Left ventricle myocardium inferior (tissue), 1 donor: ENCODE results near the gene ST6GALNAC3. TPM values are rescaled to one million over a fixed set of nuclear protein-coding genes. Genes with fewer than 3 reads are reported as not detected.
"Not testable (repeated sequence)": the region's sequence is repeated elsewhere in the genome, so short reads cannot be mapped to it uniquely, and the experiment has no call there.

ENCODE experiments used
- DNase-seq: peaks from one replicate; pipeline ENCODE4 v3.0.0-alpha.2; 2020
- H3K27ac ChIP-seq: fragments of 200-600 bp; replicated peaks from 2 replicates; pipeline ENCODE4 v1.8.0; 2021
- H3K27me3 ChIP-seq: fragments of 200-600 bp; 2 replicates; pipeline ENCODE4 v1.8.0; 2021; ENCODE audit warnings: low read depth
- H3K36me3 ChIP-seq: fragments of 200-600 bp; 2 replicates; pipeline ENCODE4 v1.8.0; 2021
- H3K4me1 ChIP-seq: fragments of 200-600 bp; 2 replicates; pipeline ENCODE4 v1.8.0; 2021
- H3K4me3 ChIP-seq: fragments of 200-600 bp; 2 replicates; pipeline ENCODE4 v1.8.0; 2021; ENCODE audit warnings: mild to moderate bottlenecking, moderate library complexity
- H3K9me3 ChIP-seq: fragments of 200-600 bp; replicated peaks from 2 replicates; pipeline ENCODE4 v1.8.0; 2021
- intact Hi-C: fragments of 100-400 bp; cut with micrococcal nuclease; formaldehyde crosslinking; loops from one replicate; pipeline ENCODE4 v1.11.0; 2022
- total RNA-seq: library from RNA; stranded (reverse); fragmentation: NEBNext Ultra II Directional; extraction: Animal tissue kit (Norgen Biotek cat#: 25700); gene quantifications from one replicate; pipeline ENCODE4 v1.2.1, GENCODE V29; 2021
- TF ChIP-seq, protein P1 (sequence below): fragments of 200-600 bp; IDR thresholded peaks from 2 replicates; pipeline ENCODE4 v1.8.0; 2021; ENCODE audit warnings: antibody characterized with exemption, mild to moderate bottlenecking, borderline replicate concordance
- donor health status: DM: no; HTN: yes; CAD: no; lungs with severe emphysema.

The ST6GALNAC3 gene
- total RNA-seq, 1 donor from 2014 or later = 4.5 TPM

DNA sequence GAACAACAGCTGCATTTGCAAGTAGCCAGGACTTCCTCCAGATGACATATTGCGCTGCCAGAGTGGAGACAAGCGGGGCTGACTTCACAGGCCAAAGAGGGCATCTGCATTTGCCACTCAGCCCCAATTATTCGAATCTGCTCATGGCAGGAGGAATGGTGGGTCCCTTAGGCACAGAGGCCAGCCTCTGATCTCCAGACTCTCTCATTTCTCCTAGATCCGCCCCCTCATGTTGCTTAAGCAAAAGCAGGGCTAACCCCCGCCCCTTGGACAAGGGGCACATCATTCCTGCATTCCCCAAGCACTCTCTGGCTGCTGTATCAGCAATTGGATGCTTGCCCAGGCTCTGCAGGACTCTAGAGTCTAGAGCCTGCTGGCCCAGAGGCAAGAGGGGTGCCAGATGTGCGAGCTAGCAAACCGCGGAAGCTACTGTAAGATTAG is 262.4 kb downstream of the ST6GALNAC3 start:
- TF ChIP-seq, protein P1, sequence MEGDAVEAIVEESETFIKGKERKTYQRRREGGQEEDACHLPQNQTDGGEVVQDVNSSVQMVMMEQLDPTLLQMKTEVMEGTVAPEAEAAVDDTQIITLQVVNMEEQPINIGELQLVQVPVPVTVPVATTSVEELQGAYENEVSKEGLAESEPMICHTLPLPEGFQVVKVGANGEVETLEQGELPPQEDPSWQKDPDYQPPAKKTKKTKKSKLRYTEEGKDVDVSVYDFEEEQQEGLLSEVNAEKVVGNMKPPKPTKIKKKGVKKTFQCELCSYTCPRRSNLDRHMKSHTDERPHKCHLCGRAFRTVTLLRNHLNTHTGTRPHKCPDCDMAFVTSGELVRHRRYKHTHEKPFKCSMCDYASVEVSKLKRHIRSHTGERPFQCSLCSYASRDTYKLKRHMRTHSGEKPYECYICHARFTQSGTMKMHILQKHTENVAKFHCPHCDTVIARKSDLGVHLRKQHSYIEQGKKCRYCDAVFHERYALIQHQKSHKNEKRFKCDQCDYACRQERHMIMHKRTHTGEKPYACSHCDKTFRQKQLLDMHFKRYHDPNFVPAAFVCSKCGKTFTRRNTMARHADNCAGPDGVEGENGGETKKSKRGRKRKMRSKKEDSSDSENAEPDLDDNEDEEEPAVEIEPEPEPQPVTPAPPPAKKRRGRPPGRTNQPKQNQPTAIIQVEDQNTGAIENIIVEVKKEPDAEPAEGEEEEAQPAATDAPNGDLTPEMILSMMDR = no peak
- intact Hi-C loops = loop anchor here (10.0 kb wide), 1 partner anchor 798 kb away; no protein-coding TSS in a partner anchor

DNA sequence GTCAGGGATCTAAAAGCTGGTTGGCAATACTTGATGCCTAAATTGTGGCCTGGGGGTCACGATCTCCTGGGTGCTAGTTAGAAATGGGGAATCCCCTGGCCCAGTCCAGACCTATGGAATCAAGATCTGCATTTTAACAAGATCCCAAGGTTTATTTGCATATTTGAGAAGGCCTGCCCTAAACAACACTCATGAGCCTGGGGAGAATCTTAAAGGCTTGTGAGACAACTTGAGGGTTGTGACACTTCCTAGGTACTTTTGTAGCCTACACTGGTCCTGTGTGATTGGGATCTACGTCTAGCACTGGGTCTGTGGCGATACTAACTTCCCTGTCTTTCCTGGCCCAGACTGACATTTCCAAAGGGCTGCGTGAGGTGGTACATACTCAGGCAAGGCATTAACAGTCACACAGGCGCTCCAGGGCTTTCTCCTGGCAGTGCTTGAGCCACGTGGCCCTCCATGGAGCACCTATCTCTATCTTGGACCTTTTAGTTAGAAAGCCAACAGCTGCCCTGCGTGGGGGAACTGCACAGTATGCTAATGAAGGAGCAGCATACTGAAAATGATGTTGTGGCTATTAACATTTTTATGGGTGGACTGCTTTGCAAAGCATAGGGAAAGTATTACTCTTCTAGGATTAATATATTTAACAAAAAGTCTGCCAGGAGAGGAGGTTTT is 263.1 kb downstream of the ST6GALNAC3 start:
- no peaks in the 10 kb centered on the region for H3K36me3 ChIP-seq
- H3K4me1 ChIP-seq = peaks cover 16% of the 10 kb centered on the region
- TF ChIP-seq, protein P1 = no peak
- intact Hi-C loops = loop anchor here (10.0 kb wide), 1 partner anchor 797 kb away; no protein-coding TSS in a partner anchor
- DNase-seq = no peak
- no peak overlapping the region for H3K27ac ChIP-seq
- H3K27me3 ChIP-seq = no peaks in the 10 kb centered on the region
- no peak overlapping the region for H3K4me3 ChIP-seq
- peaks cover 5% of the 10 kb centered on the region for H3K9me3 ChIP-seq

More for the DNA sequence above, 262.4 kb downstream of the ST6GALNAC3 start:
- Histone ChIP-seq H3K4me1 (peaks cover 16% of the 10 kb centered on the region), H3K27me3 (no peaks in the 10 kb centered on the region), H3K36me3 (no peaks in the 10 kb centered on the region), H3K9me3 (peaks cover 3% of the 10 kb centered on the region), H3K27ac (no peak overlapping the region), H3K4me3 (no peak overlapping the region)
- DNase-seq = peak; percentile 67

DNA sequence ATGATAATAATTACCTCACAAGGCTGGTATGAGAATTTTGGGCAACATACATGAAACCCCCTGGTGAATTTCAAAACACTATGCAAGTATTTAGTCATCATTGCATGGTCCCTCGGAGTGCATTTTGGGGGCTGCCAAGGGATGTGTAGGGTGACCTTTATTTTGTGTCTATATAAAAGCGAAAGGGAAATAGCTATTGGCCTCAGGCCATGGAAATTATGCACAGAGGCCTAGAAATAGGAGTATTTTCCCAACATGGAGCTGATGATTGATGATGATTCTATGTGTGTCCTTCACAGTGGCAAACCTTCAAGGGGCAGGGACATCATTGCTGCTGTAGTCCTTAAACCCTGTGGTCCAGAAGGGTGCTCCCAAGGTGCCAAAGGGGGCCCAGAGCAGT is 265.5 kb downstream of the ST6GALNAC3 start:
- intact Hi-C loops = no loop called here
- H3K27me3 ChIP-seq = no peaks in the 10 kb centered on the region
- no peak for DNase-seq
- TF ChIP-seq, protein P1 = no peak
- peaks cover 24% of the 10 kb centered on the region for H3K4me1 ChIP-seq
- no peak overlapping the region for H3K27ac ChIP-seq
- peaks cover 5% of the 10 kb centered on the region for H3K9me3 ChIP-seq
- H3K4me3 ChIP-seq = no peak overlapping the region
- no peaks in the 10 kb centered on the region for H3K36me3 ChIP-seq

DNA sequence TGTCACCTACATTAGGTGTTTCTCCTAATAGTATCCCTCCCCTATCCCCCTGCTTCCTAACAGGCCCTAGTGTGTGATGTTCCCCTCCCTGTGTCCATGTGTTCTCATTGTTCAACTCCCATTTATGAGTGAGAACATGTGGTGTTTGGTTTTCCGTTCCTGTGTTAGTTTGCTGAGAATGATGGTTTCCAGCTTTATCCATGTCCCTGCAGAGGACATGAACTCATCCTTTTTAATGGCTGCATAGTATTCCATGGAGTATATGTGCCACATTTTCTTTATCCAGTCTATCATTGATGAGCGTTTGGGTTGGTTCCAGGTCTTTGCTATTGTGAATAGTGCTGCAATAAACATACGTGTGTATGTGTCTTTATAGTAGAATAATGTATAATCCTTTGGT is 267.3 kb downstream of the ST6GALNAC3 start:
- DNase-seq, intact Hi-C loops, H3K9me3 ChIP-seq, H3K4me3 ChIP-seq, H3K27ac ChIP-seq, H3K27me3 ChIP-seq, H3K36me3 ChIP-seq: not testable (repeated sequence)
- peaks cover 20% of the 10 kb centered on the region for H3K4me1 ChIP-seq

DNA sequence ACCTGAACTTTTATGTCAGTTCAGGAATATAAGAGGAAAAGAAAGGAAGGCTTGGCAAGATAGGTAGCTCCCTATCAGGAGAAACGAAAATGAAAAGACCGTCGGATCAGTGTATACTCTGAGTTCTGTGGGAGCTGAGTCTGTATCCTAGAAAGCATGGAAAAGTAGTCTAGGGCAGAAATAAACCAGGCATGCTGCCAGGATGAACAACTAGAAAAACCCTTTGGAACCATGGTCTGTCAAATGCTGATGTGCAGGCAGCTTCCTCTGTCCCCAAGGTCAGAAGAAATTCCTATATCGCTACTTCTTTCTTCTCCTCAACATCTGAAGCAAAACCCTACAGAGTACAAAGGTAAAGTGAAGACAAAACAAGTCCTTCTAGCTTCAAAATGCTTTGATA is 268.8 kb downstream of the ST6GALNAC3 start:
- Histone ChIP-seq H3K4me1 (peaks cover 8% of the 10 kb centered on the region), H3K27me3 (no peaks in the 10 kb centered on the region), H3K4me3 (no peak overlapping the region), H3K9me3 (peaks cover 5% of the 10 kb centered on the region), H3K27ac (no peak overlapping the region), H3K36me3 (no peaks in the 10 kb centered on the region)
- TF ChIP-seq, protein P1 = no peak
- DNase-seq = no peak
- intact Hi-C loops = no loop called here

DNA sequence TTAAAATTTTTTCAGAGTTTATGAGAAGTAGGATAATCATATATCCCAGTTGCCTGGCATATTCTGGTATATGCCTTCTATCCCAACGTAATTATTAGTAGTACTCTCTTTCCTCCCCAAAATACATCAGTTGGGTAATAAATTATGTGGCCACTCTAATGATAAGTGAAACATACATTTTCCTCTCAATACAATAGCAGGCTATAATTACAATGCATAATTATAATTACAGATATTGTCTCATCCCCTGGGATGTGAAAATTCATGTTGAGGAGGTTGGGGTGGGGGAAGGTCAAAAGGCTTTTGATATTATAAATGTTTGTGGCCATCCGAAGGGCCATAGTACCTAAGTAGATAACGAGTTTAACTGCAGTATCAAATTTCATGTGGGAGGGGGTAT is 277.1 kb downstream of the ST6GALNAC3 start:
- DNase-seq = no peak
- TF ChIP-seq, protein P1 = no peak
- H3K4me1 ChIP-seq = no peaks in the 10 kb centered on the region
- H3K36me3 ChIP-seq = no peaks in the 10 kb centered on the region
- H3K27me3 ChIP-seq = no peaks in the 10 kb centered on the region
- intact Hi-C loops = no loop called here
- no peaks in the 10 kb centered on the region for H3K9me3 ChIP-seq
- H3K27ac ChIP-seq = no peak overlapping the region
- H3K4me3 ChIP-seq = no peak overlapping the region
